ENCODE data around the gene RUFY1. TPM values are rescaled to one million over a fixed set of nuclear protein-coding genes. Genes with fewer than 3 reads are reported as not detected.
A peak's percentile ranks its signal among the peaks of the same experiment; 100 is the strongest.

Gene RUFY1
- total and polyA plus RNA-seq, 2 of the 13 experiments (the other 11 are each of a cell fraction or from before 2014, with no cell fraction given) = 19.9 to 31.9 TPM

DNA sequence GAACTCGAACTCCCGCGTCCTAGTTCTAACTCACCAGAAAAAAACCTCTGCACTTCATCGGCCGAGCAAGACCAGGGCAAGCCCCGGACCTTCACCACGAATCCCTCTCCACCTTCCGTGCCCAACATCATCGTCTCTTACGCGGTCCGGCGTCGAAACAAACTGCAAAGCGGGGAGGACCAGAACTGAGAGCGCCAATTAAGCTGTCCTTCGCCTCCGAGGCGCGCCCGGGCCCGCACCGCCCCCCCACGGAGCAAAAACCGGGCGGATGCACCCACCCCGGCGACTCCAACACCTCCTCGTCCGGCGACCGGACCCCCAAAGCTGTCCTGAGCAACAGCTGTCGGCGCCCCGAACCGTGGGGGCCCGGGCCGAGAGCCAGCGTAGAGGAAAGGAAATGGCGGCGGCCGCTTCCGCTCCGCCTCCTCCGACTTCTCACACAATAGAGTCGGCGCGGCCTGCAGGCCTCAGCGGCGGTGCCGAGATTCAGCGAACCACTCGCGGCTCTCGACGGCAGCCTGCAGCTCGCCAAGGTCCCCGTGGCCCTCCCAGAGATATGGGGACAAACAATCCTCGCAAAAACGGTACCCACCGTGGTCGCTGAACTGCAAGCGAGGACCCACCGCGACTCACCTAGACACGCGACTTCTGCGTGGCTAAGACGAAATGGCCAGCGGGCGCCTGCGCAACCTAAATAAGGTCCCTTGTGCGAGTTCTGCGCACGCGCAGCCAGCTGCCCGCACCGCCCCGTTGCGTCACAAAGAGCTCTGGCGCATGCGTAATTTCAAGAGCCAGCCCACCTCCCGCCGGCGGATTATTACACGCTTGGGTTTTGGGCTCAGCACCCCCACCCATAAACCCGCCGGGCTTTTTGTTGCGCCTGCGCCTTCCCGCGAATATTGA is 72.9 kb downstream of the RUFY1 start, which contains the start of gene HNRNPH1 (continued):
- TF ChIP-seq, protein P1, sequence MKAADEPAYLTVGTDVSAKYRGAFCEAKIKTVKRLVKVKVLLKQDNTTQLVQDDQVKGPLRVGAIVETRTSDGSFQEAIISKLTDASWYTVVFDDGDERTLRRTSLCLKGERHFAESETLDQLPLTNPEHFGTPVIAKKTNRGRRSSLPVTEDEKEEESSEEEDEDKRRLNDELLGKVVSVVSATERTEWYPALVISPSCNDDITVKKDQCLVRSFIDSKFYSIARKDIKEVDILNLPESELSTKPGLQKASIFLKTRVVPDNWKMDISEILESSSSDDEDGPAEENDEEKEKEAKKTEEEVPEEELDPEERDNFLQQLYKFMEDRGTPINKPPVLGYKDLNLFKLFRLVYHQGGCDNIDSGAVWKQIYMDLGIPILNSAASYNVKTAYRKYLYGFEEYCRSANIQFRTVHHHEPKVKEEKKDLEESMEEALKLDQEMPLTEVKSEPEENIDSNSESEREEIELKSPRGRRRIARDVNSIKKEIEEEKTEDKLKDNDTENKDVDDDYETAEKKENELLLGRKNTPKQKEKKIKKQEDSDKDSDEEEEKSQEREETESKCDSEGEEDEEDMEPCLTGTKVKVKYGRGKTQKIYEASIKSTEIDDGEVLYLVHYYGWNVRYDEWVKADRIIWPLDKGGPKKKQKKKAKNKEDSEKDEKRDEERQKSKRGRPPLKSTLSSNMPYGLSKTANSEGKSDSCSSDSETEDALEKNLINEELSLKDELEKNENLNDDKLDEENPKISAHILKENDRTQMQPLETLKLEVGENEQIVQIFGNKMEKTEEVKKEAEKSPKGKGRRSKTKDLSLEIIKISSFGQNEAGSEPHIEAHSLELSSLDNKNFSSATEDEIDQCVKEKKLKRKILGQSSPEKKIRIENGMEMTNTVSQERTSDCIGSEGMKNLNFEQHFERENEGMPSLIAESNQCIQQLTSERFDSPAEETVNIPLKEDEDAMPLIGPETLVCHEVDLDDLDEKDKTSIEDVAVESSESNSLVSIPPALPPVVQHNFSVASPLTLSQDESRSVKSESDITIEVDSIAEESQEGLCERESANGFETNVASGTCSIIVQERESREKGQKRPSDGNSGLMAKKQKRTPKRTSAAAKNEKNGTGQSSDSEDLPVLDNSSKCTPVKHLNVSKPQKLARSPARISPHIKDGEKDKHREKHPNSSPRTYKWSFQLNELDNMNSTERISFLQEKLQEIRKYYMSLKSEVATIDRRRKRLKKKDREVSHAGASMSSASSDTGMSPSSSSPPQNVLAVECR (CRISPR knock-in tag; IDR thresholded peaks at IDR 0.05; ENCODE audit: borderline replicate concordance) = peak; percentile 72
- peak; percentile 95; the same call in 1 of the 2 replicates for TF ChIP-seq BRCA1 (CRISPR knock-in tag; IDR thresholded peaks at IDR 0.05)
- peak; percentile 35 for TF ChIP-seq SKI (IDR thresholded peaks at IDR 0.05; ENCODE audit: partially characterized antibody)
- TF ChIP-seq, protein P2, sequence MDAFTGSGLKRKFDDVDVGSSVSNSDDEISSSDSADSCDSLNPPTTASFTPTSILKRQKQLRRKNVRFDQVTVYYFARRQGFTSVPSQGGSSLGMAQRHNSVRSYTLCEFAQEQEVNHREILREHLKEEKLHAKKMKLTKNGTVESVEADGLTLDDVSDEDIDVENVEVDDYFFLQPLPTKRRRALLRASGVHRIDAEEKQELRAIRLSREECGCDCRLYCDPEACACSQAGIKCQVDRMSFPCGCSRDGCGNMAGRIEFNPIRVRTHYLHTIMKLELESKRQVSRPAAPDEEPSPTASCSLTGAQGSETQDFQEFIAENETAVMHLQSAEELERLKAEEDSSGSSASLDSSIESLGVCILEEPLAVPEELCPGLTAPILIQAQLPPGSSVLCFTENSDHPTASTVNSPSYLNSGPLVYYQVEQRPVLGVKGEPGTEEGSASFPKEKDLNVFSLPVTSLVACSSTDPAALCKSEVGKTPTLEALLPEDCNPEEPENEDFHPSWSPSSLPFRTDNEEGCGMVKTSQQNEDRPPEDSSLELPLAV (CRISPR knock-in tag; conservative IDR thresholded peaks at IDR 0.05; ENCODE audit: low read depth) = no peak
- TF ChIP-seq ZFP36L2 (CRISPR knock-in tag; IDR thresholded peaks at IDR 0.05) = peak; percentile 14; the same call in 1 of the 2 replicates
- TF ChIP-seq ZNF558 (CRISPR knock-in tag; IDR thresholded peaks at IDR 0.05; ENCODE audit: borderline replicate concordance) = peak; percentile 83; the same call in 1 of the 2 replicates
- TF ChIP-seq, protein P3, sequence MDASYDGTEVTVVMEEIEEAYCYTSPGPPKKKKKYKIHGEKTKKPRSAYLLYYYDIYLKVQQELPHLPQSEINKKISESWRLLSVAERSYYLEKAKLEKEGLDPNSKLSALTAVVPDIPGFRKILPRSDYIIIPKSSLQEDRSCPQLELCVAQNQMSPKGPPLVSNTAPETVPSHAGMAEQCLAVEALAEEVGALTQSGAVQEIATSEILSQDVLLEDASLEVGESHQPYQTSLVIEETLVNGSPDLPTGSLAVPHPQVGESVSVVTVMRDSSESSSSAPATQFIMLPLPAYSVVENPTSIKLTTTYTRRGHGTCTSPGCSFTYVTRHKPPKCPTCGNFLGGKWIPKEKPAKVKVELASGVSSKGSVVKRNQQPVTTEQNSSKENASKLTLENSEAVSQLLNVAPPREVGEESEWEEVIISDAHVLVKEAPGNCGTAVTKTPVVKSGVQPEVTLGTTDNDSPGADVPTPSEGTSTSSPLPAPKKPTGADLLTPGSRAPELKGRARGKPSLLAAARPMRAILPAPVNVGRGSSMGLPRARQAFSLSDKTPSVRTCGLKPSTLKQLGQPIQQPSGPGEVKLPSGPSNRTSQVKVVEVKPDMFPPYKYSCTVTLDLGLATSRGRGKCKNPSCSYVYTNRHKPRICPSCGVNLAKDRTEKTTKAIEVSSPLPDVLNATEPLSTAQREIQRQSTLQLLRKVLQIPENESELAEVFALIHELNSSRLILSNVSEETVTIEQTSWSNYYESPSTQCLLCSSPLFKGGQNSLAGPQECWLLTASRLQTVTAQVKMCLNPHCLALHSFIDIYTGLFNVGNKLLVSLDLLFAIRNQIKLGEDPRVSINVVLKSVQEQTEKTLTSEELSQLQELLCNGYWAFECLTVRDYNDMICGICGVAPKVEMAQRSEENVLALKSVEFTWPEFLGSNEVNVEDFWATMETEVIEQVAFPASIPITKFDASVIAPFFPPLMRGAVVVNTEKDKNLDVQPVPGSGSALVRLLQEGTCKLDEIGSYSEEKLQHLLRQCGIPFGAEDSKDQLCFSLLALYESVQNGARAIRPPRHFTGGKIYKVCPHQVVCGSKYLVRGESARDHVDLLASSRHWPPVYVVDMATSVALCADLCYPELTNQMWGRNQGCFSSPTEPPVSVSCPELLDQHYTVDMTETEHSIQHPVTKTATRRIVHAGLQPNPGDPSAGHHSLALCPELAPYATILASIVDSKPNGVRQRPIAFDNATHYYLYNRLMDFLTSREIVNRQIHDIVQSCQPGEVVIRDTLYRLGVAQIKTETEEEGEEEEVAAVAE (CRISPR knock-in tag; IDR thresholded peaks at IDR 0.05; ENCODE audit: borderline replicate concordance) = 0 out of 2 replicates have a peak, but pooled peaks have one; percentile 38
- TF ChIP-seq, protein P4, sequence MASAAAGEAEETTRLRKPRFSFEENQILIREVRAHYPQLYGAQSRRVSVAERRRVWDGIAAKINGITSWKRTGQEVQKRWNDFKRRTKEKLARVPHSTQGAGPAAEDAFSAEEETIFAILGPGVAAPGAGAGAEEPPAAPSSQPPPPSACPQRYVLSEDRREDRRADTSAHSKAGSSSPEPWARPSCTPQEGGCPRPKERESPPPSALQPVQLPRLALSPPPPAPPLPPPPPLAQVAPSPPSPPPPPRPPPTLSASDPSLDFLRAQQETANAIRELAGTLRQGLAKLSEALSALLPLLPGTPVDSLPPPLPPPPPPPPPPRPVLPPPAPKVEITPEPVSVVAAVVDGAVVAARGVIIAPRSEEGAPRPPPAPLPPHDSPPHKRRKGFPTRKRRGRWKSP (CRISPR knock-in tag; IDR thresholded peaks at IDR 0.05) = peak; percentile 88
- TF ChIP-seq, protein P5, sequence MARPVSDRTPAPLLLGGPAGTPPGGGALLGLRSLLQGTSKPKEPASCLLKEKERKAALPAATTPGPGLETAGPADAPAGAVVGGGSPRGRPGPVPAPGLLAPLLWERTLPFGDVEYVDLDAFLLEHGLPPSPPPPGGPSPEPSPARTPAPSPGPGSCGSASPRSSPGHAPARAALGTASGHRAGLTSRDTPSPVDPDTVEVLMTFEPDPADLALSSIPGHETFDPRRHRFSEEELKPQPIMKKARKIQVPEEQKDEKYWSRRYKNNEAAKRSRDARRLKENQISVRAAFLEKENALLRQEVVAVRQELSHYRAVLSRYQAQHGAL (CRISPR knock-in tag; IDR thresholded peaks at IDR 0.05; ENCODE audit: not compliant biosample characterization) = no peak
- no peak for TF ChIP-seq NR2F6 (IDR thresholded peaks at IDR 0.05)
- TF ChIP-seq NR2F6 (CRISPR knock-in tag; IDR thresholded peaks at IDR 0.05) = no peak
- peak; percentile 38; the same call in 1 of the 2 replicates for TF ChIP-seq KLF15 (CRISPR knock-in tag; IDR thresholded peaks at IDR 0.05; ENCODE audit: borderline replicate concordance)
- TF ChIP-seq, protein P6, sequence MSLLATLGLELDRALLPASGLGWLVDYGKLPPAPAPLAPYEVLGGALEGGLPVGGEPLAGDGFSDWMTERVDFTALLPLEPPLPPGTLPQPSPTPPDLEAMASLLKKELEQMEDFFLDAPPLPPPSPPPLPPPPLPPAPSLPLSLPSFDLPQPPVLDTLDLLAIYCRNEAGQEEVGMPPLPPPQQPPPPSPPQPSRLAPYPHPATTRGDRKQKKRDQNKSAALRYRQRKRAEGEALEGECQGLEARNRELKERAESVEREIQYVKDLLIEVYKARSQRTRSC (CRISPR knock-in tag; IDR thresholded peaks at IDR 0.05; ENCODE audit: low read depth) = 0 out of 2 replicates have a peak, but pooled peaks have one; percentile 17
- TF ChIP-seq ZNF274 (CRISPR knock-in tag; IDR thresholded peaks at IDR 0.05) = peak; percentile 46; the same call in 1 of the 2 replicates
